Colon (tissue), 2 donors: Measurements from ENCODE around the gene SERF1A.
"Not testable (repeated sequence)": the region's sequence is repeated elsewhere in the genome, so short reads cannot be mapped to it uniquely, and the experiment has no call there.

ENCODE experiments used
- FAIRE-seq: peaks from 2 replicates; lab custom pipeline; 2012; peaks lifted over from hg19 to GRCh38; lab: Jason Lieb, UNC
- donor health status: control.
- donor health status: control.

The SERF1A gene

GRCh38 chr5:70900533-70901271, at the start of gene SERF1A:
SERF1A (plus strand) TSS chr5:70900669; CDS start chr5:70900870, 201 bp downstream.
- FAIRE-seq = not testable (repeated sequence)

GRCh38 chr5:70866778-70867177, 33.7 kb upstream of the SERF1A start:
- not testable (repeated sequence) for FAIRE-seq

GRCh38 chr5:70870626-70871025, 29.8 kb upstream of the SERF1A start:
- not testable (repeated sequence) for FAIRE-seq

GRCh38 chr5:70896076-70896475, 4.4 kb upstream of the SERF1A start:
- not testable (repeated sequence) for FAIRE-seq

- FAIRE-seq = not testable (repeated sequence)
These were observed 753 bp downstream of the SERF1A start for GRCh38 chr5:70901272-70901571.

GRCh38 chr5:70906624-70907023, 6.2 kb downstream of the SERF1A start:
- not testable (repeated sequence) for FAIRE-seq

GRCh38 chr5:70916829-70917228, 16.4 kb downstream of the SERF1A start:
- not testable (repeated sequence) for FAIRE-seq

GRCh38 chr5:70925211-70925562, 24.7 kb downstream of the SERF1A start:
- not testable (repeated sequence) for FAIRE-seq

- FAIRE-seq = not testable (repeated sequence)
These were observed 31.4 kb downstream of the SERF1A start for GRCh38 chr5:70931709-70932368.

- not testable (repeated sequence) for FAIRE-seq
These were observed 32.1 kb downstream of the SERF1A start for GRCh38 chr5:70932560-70932959.

- not testable (repeated sequence) for FAIRE-seq
These were observed 52.6 kb downstream of the SERF1A start for GRCh38 chr5:70953068-70953467.
